Upper lobe of right lung (tissue), 1 donor: ENCODE results near the gene TMOD4. TPM values are rescaled to one million over a fixed set of nuclear protein-coding genes. Genes with fewer than 3 reads are reported as not detected.

Source experiments
- ATAC-seq: fragments of 200-7000 bp; cut with Tn5 transposase; one replicate; pipeline ENCODE4 v1.9.1; 2020; ENCODE audit warnings: mild to moderate bottlenecking, moderate library complexity
- DNase-seq: peaks from one replicate; pipeline ENCODE4 v3.0.0-alpha.2; 2020
- H3K27ac ChIP-seq: fragments of 200-600 bp; one replicate; pipeline ENCODE4 v1.8.0; 2022
- H3K27me3 ChIP-seq: fragments of 200-600 bp; one replicate; pipeline ENCODE4 v1.8.0; 2022; ENCODE audit warnings: mild to moderate bottlenecking
- H3K36me3 ChIP-seq: fragments of 200-600 bp; one replicate; pipeline ENCODE4 v1.8.0; 2022
- H3K4me1 ChIP-seq: fragments of 200-600 bp; one replicate; pipeline ENCODE4 v1.8.0; 2022
- H3K4me3 ChIP-seq: fragments of 200-600 bp; one replicate; pipeline ENCODE4 v1.8.0; 2022; ENCODE audit warnings: mild to moderate bottlenecking
- H3K9me3 ChIP-seq: fragments of 200-600 bp; one replicate; pipeline ENCODE4 v1.8.0; 2022
- CTCF ChIP-seq: fragments of 200-600 bp; IDR thresholded peaks from one replicate; pipeline ENCODE4 v1.8.0; 2022; ENCODE audit warnings: antibody characterized with exemption
- intact Hi-C: fragments of 100-400 bp; cut with DNase I; formaldehyde crosslinking; loops from one replicate; pipeline ENCODE4 v1.11.0; 2022
- long read RNA-seq: library from polyadenylated mRNA; unstranded; transcript quantifications from one replicate; pipeline ENCODE4 v2.0.0, GENCODE V29; 2021
- total RNA-seq: library from RNA; stranded (reverse); fragmentation: NEBNext Ultra II Directional; extraction: Animal tissue kit (Norgen Biotek cat#: 25700); gene quantifications from one replicate; pipeline ENCODE4 v1.2.1, GENCODE V29; 2021
- donor health status: DM: no; HTN: yes; CAD: no; lungs with severe emphysema.

TMOD4 gene
- total RNA-seq = not detected
- long read RNA-seq, partial matches to known transcripts = 1 of 3 reads
- long read RNA-seq, other reads (novel, unspliced or antisense) = 2 of 3 reads

- no peak within 1 kb of the TSS for H3K4me3 ChIP-seq
- no peaks in the 10 kb centered on the region for H3K4me1 ChIP-seq
- H3K9me3 ChIP-seq = no peaks in the 10 kb centered on the region
- peaks cover 69% of the 10 kb centered on the region for H3K36me3 ChIP-seq
- peak; percentile 70 for ATAC-seq
- TF ChIP-seq CTCF = peak; percentile 36
- intact Hi-C loops = no loop called here
- no peak within 1 kb of the TSS for H3K27ac ChIP-seq
- no peak for DNase-seq
- H3K27me3 ChIP-seq = no peaks in the 10 kb centered on the region
Measured at GRCh38 chr1:151175863-151176262, at the start of gene TMOD4. Gene TMOD4, minus strand, starts transcription at chr1:151175981. Its CDS starts 1,106 bp downstream, at chr1:151174875.

GRCh38 chr1:151222130-151222529, 46.3 kb upstream of the TMOD4 start:
- Histone ChIP-seq H3K4me1 (no peaks in the 10 kb centered on the region), H3K27me3 (no peaks in the 10 kb centered on the region), H3K27ac (no peak overlapping the region), H3K4me3 (no peak overlapping the region), H3K36me3 (peaks cover 36% of the 10 kb centered on the region), H3K9me3 (no peaks in the 10 kb centered on the region)
- intact Hi-C loops = no loop called here
- no peak for DNase-seq
- TF ChIP-seq CTCF = no peak
- no peak for ATAC-seq

GRCh38 chr1:151221616-151222015, 45.8 kb upstream of the TMOD4 start:
- no peaks in the 10 kb centered on the region for H3K4me1 ChIP-seq
- H3K27ac ChIP-seq = no peak overlapping the region
- H3K27me3 ChIP-seq = no peaks in the 10 kb centered on the region
- no peak for TF ChIP-seq CTCF
- peaks cover 31% of the 10 kb centered on the region for H3K36me3 ChIP-seq
- intact Hi-C loops = no loop called here
- H3K9me3 ChIP-seq = no peaks in the 10 kb centered on the region
- ATAC-seq (no peak), DNase-seq (no peak)
- no peak overlapping the region for H3K4me3 ChIP-seq

GRCh38 chr1:151213560-151213959, 37.8 kb upstream of the TMOD4 start:
- Histone ChIP-seq H3K4me3 (no peak overlapping the region), H3K36me3 (peaks cover 21% of the 10 kb centered on the region), H3K27ac (no peak overlapping the region), H3K27me3 (no peaks in the 10 kb centered on the region), H3K4me1 (no peaks in the 10 kb centered on the region), H3K9me3 (no peaks in the 10 kb centered on the region)
- intact Hi-C loops = no loop called here
- no peak for ATAC-seq
- no peak for TF ChIP-seq CTCF
- no peak for DNase-seq

GRCh38 chr1:151211972-151212705, 36.4 kb upstream of the TMOD4 start:
- Histone ChIP-seq H3K4me3 (no peak overlapping the region), H3K4me1 (no peaks in the 10 kb centered on the region), H3K27me3 (no peaks in the 10 kb centered on the region), H3K36me3 (peaks cover 30% of the 10 kb centered on the region), H3K9me3 (no peaks in the 10 kb centered on the region), H3K27ac (no peak overlapping the region)
- DNase-seq (no peak), ATAC-seq (no peak)
- TF ChIP-seq CTCF = no peak
- intact Hi-C loops = no loop called here
